Mesothelial cell of epicardium (in vitro differentiated cells): ENCODE data around the gene MAD1L1. TPM values are rescaled to one million over a fixed set of nuclear protein-coding genes. Genes with fewer than 3 reads are reported as not detected.

Experiments
- DNase-seq, 2 experiments: peaks; one replicate each; pipeline ENCODE4 v3.0.0; 2021; ENCODE audit warnings: low spot score in 2 of 2; ENCODE audit not compliant: unreplicated experiment in 2 of 2
- H3K27ac Mint-ChIP-seq: 2 replicates; pipeline ENCODE4 v1.8.0; 2021; ENCODE audit warnings: mixed read lengths
- H3K27me3 Mint-ChIP-seq: 2 replicates; pipeline ENCODE4 v1.8.0; 2021; ENCODE audit warnings: low read depth, mixed read lengths
- H3K36me3 Mint-ChIP-seq: 2 replicates; pipeline ENCODE4 v1.8.0; 2021; ENCODE audit warnings: mixed read lengths
- H3K4me1 Mint-ChIP-seq: 2 replicates; pipeline ENCODE4 v1.8.0; 2021; ENCODE audit warnings: mixed read lengths
- H3K4me3 Mint-ChIP-seq: 2 replicates; pipeline ENCODE4 v1.8.0; 2021; ENCODE audit warnings: mild to moderate bottlenecking, moderate library complexity, mixed read lengths
- H3K9me3 Mint-ChIP-seq: 2 replicates; pipeline ENCODE4 v1.8.0; 2021; ENCODE audit warnings: mixed read lengths
- total RNA-seq: library from RNA; stranded (reverse); gene quantifications from 3 replicates; pipeline ENCODE4 v1.2.1, GENCODE V29; 2021
- TF ChIP-seq, protein P1 (sequence below): fragments of 200-600 bp; sonication (generic); IDR thresholded peaks from one replicate; pipeline ENCODE4 v1.5.0; 2021; ENCODE audit warnings: antibody characterized with exemption; ENCODE audit not compliant: unreplicated experiment

MAD1L1 gene
- total RNA-seq, 1 donor from 2014 or later = 45.0 TPM

DNA sequence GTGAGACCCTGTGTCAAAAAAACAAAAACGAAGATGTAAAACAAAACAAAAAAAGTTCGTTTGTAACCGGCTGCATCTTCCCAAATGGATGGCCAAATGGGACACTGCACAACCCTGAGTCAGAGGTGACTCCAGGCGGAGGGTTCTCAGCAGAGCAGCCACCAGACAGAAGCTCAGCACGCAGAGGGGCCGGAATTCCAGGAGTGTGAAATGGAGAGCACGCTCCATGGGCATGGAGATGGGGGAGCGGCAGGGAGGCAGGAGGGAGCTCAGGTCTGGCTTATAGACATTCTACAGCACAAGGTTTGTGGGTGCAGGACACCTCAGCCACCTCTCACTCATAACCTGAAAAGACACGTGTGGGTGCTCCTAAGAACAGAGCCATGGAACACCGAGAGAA lies 227.0 kb downstream of the MAD1L1 start:
- TF ChIP-seq, protein P1, sequence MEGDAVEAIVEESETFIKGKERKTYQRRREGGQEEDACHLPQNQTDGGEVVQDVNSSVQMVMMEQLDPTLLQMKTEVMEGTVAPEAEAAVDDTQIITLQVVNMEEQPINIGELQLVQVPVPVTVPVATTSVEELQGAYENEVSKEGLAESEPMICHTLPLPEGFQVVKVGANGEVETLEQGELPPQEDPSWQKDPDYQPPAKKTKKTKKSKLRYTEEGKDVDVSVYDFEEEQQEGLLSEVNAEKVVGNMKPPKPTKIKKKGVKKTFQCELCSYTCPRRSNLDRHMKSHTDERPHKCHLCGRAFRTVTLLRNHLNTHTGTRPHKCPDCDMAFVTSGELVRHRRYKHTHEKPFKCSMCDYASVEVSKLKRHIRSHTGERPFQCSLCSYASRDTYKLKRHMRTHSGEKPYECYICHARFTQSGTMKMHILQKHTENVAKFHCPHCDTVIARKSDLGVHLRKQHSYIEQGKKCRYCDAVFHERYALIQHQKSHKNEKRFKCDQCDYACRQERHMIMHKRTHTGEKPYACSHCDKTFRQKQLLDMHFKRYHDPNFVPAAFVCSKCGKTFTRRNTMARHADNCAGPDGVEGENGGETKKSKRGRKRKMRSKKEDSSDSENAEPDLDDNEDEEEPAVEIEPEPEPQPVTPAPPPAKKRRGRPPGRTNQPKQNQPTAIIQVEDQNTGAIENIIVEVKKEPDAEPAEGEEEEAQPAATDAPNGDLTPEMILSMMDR = no peak
- Mint-ChIP-seq H3K36me3 (no peaks in the 10 kb centered on the region), H3K4me3 (no peak overlapping the region), H3K4me1 (peaks cover 7% of the 10 kb centered on the region), H3K9me3 (no peaks in the 10 kb centered on the region), H3K27me3 (no peaks in the 10 kb centered on the region), H3K27ac (no peak overlapping the region)
- peak in 1 of 2 experiments; percentile 9 for DNase-seq

DNA sequence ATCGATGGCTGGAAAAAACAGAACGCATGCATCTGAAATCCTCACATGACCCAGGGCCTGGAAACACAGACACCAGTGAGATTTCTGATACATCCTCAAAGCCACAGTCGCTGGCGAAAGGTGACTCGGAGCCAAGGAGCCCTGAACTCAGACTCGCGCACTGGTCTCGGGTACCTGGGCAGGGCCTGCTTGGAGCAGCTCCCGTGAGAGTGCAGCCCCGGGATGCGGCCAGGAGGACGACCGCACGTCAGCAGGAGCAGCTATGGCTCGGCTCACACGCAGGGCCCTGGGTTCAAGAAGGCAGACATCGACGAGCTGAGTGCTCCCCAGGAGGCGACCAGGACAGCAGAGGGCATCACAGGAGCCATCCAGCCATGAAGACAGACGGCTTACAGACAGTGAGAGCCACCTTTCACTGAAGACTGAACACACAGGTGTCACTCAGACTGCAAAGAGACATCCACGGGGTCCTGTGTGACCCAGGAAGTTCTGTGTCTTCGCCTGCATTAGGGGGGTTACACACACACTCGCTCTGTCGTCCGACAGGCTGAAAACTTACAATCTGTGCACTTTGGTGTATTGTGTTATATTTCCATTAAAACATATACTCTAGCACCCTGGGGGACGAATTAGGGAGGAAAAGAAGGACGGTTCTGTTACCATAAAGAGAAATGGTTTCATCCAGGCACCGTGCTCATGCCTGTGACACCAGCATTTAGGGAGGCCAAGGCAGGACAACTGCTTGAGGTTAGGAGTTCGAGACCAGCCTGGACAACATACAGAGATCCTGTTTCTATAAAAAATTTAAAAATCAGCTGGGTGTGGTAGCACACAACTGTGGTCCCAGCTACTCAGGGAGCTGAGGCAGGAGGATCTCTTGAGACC lies 227.7 kb downstream of the MAD1L1 start:
- no peak overlapping the region for H3K27ac Mint-ChIP-seq
- peaks cover 6% of the 10 kb centered on the region for H3K4me1 Mint-ChIP-seq
- TF ChIP-seq, protein P1 = no peak
- H3K36me3 Mint-ChIP-seq = no peaks in the 10 kb centered on the region
- H3K9me3 Mint-ChIP-seq = no peaks in the 10 kb centered on the region
- H3K4me3 Mint-ChIP-seq = no peak overlapping the region
- H3K27me3 Mint-ChIP-seq = no peaks in the 10 kb centered on the region
- DNase-seq = peak; percentile 17 to 31

- no peak overlapping the region for H3K4me3 Mint-ChIP-seq
- H3K27ac Mint-ChIP-seq = no peak overlapping the region
- peak; percentile 10 to 36 for DNase-seq
- H3K36me3 Mint-ChIP-seq = no peaks in the 10 kb centered on the region
- no peaks in the 10 kb centered on the region for H3K27me3 Mint-ChIP-seq
- H3K4me1 Mint-ChIP-seq = peaks cover 5% of the 10 kb centered on the region
- no peaks in the 10 kb centered on the region for H3K9me3 Mint-ChIP-seq
- TF ChIP-seq, protein P1 = no peak
Measured at GRCh38 chr7:2003931-2004812, 228.6 kb downstream of the MAD1L1 start.

- no peak overlapping the region for H3K27ac Mint-ChIP-seq
- DNase-seq = peak in 1 of 2 experiments; percentile 13
Measured at GRCh38 chr7:2003451-2003930, 229.3 kb downstream of the MAD1L1 start.

More at GRCh38 chr7:2003451-2003930, 229.3 kb downstream of the MAD1L1 start:
- no peaks in the 10 kb centered on the region for H3K9me3 Mint-ChIP-seq
- no peak overlapping the region for H3K4me3 Mint-ChIP-seq
- H3K27me3 Mint-ChIP-seq = no peaks in the 10 kb centered on the region
- H3K36me3 Mint-ChIP-seq = no peaks in the 10 kb centered on the region
- peaks cover 5% of the 10 kb centered on the region for H3K4me1 Mint-ChIP-seq
- TF ChIP-seq, protein P1 = no peak
